Rectal smooth muscle tissue (tissue), 1 donor: ENCODE results near the gene DYSF.

ENCODE experiments used
- H3K27ac ChIP-seq: one replicate; pipeline ENCODE4 v1.7.0; 2013; ENCODE audit warnings: low read depth, low read length, inconsistent platforms
- H3K27me3 ChIP-seq: one replicate; pipeline ENCODE4 v1.7.0; 2013; ENCODE audit warnings: low read length; ENCODE audit not compliant: control insufficient read depth, insufficient read depth
- H3K36me3 ChIP-seq: one replicate; pipeline ENCODE4 v1.7.0; 2013; ENCODE audit warnings: low read length; ENCODE audit not compliant: control insufficient read depth, insufficient read depth
- H3K4me1 ChIP-seq: one replicate; pipeline ENCODE4 v1.7.0; 2013; ENCODE audit warnings: low read length; ENCODE audit not compliant: control insufficient read depth, insufficient read depth
- H3K4me3 ChIP-seq: one replicate; pipeline ENCODE4 v1.7.0; 2013; ENCODE audit warnings: low read length
- H3K9ac ChIP-seq: one replicate; pipeline ENCODE4 v1.7.0; 2013; ENCODE audit warnings: low read length

The DYSF gene

DNA sequence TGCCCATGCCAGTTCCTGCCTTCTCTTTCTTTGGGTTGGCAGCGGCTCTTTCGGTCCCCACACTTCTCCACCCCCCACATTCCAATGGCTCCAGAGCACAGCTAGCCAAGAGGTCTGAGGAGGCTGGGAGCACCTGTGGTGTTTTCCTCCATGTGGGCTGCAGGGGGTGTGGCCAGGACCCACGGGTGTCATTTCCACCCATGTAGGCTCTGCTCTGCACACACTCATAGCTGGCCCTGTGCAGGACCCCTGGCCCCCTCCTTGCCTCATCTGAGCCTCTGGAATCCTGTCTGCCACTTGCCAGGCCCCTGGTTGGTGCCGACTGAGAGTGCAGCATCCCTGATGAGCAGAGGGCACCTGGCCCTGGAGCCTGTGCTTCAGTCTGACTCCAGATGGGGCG is 46.3 kb downstream of the DYSF start:
- no peak overlapping the region for H3K4me3 ChIP-seq
- no peaks in the 10 kb centered on the region for H3K4me1 ChIP-seq
- no peaks in the 10 kb centered on the region for H3K27me3 ChIP-seq
- H3K36me3 ChIP-seq = no peaks in the 10 kb centered on the region
- no peak overlapping the region for H3K9ac ChIP-seq
- H3K27ac ChIP-seq = no peak overlapping the region

DNA sequence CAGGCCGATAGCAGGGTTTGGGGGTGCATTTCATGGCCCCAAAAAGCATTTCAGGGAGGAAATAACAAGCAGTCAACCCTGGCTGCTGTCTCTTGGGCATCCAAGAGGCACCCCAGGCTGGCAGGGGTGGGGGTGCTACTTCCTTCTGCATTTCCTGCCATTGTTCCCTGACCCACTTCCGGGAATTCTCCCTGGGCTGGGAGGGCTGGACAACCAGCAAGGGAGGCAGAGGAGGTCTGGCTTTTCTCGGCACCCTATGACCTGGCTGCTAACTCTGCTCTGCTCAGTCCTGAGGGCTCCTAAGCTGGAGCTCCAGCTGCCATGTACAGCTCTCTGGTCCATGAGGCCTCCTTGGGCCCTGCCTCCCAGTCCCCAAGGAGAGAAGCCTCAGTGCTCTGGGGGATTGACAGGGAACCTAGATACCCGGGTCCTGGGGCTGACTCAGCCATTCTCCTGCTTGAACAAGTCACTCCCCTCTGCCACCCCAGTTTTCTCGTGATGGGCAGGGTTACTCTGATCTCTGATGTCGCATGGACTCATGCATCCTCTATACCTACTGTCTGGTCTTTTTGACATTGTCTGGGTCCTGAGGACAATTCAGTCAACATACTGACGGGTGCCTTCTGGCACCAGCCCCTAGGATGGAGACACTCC is 47.2 kb downstream of the DYSF start:
- Histone ChIP-seq H3K36me3 (no peaks in the 10 kb centered on the region), H3K27ac (no peak overlapping the region), H3K4me1 (no peaks in the 10 kb centered on the region), H3K27me3 (no peaks in the 10 kb centered on the region), H3K9ac (no peak overlapping the region), H3K4me3 (no peak overlapping the region)

DNA sequence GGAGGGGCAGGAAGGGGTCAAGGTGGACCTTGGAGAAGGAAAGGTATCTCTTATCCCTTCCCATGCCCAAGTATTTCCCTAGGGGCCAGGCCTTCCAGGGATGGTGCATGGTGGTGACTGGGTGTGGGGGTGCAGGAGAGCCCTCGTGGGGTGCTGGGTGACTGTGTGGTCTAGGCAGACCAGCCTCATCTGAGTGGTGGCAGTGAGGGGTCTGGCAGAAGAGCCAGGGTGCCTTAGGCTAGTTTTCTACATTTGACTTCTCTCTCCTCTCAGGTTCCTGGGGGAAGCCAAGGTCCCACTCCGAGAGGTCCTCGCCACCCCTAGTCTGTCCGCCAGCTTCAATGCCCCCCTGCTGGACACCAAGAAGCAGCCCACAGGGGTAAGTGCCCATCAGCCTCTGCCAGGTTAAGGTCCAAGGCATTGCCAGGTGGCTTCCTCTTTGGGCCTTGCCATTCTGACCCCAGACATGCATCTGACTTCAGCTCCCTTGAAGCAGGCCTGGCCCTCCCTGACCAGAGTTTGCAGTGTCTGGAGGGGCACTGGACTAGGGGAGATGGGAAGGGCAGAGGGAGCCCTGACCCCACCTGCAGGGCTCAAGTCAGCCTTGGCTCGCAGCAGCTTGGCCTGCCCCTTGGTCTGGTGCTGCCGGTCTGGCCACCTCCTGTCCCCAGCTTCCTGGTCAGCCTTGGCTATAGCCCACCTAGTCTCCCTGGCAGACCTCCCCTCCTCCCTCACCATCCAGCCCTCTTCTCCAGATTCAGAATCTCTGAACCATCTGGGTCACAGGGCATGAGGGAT is 49.8 kb downstream of the DYSF start:
- Histone ChIP-seq H3K27ac (no peak overlapping the region), H3K4me3 (no peak overlapping the region), H3K27me3 (no peaks in the 10 kb centered on the region), H3K4me1 (no peaks in the 10 kb centered on the region), H3K36me3 (no peaks in the 10 kb centered on the region), H3K9ac (no peak overlapping the region)

DNA sequence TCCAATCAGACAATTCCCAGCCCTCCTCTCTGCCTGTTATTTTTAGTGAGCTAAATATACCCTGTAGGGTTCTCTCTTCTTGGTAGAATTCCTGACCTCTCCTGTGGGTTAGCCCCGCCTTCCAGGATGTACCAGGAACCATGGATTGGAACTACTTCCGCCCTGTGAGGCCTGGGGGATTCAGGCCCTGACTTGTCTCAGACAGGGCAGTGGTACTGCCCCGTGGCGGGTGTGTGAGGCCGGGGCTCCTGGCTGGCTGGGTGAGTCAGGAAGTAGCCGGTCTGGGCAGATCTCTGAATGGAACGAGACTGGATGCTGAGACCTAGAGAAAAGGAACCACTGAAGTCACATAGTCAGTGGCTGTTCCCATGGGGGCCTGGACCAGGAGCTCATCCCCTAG is 50.5 kb downstream of the DYSF start:
- no peak overlapping the region for H3K27ac ChIP-seq
- no peaks in the 10 kb centered on the region for H3K4me1 ChIP-seq
- H3K9ac ChIP-seq = no peak overlapping the region
- H3K36me3 ChIP-seq = no peaks in the 10 kb centered on the region
- H3K4me3 ChIP-seq = no peak overlapping the region
- H3K27me3 ChIP-seq = no peaks in the 10 kb centered on the region

DNA sequence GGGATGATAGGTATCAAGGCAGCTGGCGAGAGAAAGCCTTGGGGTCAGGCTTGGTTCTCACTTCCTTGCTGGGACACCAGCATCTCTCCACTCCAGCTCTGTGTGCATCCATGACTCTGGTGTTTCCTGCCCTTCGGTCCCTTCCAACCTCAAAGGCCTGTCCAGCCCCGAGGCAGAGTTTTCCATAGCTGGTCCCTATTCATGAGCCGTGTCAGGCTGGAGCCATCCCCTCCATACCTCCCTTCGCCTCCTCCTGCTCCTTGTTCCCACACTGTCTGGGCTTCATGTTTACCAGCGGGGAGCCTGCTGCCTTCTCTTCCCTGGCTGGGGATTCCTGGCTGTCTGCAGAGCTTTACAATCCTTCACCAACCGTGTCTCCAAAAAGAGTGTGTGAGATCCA is 51.2 kb downstream of the DYSF start:
- no peaks in the 10 kb centered on the region for H3K4me1 ChIP-seq
- no peaks in the 10 kb centered on the region for H3K27me3 ChIP-seq
- H3K27ac ChIP-seq = no peak overlapping the region
- no peak overlapping the region for H3K4me3 ChIP-seq
- H3K36me3 ChIP-seq = no peaks in the 10 kb centered on the region
- no peak overlapping the region for H3K9ac ChIP-seq

DNA sequence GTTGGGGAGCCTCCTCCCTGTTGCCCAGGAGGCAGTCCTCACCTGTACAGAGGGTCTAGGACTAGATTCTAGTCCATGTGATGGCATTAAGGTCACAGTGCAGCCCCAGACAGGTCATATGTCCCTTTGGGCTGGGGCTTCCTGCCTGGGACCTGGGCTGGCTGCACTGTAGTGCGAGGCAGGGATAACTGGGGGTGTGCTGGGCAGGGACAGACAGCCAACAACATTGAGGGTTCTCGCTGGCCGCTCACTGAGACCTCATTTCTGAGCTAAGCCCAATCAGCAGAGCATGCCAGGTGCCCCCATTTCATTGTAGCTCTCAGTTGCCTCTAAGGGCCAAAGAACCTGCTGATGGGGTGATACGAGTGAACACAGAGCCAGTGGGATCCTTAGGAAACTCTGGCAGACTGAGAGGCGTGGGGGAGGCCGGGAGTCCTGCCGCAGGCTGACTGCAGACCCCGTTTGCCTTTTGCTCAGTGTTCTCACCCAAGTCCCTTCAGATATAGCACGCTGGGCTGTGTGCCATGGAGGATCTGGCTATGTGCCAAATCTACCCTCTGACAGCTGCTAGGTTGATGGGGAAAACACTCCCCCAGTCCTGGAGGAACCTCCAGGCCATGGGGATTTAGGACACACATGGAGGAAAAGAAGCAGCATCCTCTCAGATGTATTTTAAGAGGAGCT is 51.9 kb downstream of the DYSF start:
- H3K4me1 ChIP-seq = no peaks in the 10 kb centered on the region
- H3K9ac ChIP-seq = no peak overlapping the region
- H3K27me3 ChIP-seq = no peaks in the 10 kb centered on the region
- H3K36me3 ChIP-seq = no peaks in the 10 kb centered on the region
- no peak overlapping the region for H3K4me3 ChIP-seq
- H3K27ac ChIP-seq = no peak overlapping the region

DNA sequence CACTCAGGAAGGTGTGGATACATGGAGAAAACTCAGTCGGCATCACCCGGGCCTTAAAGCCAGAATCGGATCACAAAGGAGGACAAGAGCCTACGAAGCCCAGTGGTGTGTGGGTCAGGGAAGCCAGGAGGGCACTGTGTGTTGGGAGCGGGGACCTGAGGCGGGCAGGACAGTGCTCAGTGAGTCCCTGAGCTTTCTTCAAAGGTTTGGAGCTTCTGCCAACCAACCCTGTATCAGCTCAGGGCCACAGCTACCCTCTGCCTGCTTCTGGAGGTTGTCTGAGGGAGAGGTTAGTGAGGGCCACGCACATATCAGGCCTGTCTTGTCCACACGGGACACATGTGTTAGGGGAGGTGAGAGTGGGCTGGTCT is 52.4 kb downstream of the DYSF start:
- Histone ChIP-seq H3K36me3 (no peaks in the 10 kb centered on the region), H3K27ac (no peak overlapping the region), H3K4me3 (no peak overlapping the region), H3K4me1 (no peaks in the 10 kb centered on the region), H3K27me3 (no peaks in the 10 kb centered on the region), H3K9ac (no peak overlapping the region)

DNA sequence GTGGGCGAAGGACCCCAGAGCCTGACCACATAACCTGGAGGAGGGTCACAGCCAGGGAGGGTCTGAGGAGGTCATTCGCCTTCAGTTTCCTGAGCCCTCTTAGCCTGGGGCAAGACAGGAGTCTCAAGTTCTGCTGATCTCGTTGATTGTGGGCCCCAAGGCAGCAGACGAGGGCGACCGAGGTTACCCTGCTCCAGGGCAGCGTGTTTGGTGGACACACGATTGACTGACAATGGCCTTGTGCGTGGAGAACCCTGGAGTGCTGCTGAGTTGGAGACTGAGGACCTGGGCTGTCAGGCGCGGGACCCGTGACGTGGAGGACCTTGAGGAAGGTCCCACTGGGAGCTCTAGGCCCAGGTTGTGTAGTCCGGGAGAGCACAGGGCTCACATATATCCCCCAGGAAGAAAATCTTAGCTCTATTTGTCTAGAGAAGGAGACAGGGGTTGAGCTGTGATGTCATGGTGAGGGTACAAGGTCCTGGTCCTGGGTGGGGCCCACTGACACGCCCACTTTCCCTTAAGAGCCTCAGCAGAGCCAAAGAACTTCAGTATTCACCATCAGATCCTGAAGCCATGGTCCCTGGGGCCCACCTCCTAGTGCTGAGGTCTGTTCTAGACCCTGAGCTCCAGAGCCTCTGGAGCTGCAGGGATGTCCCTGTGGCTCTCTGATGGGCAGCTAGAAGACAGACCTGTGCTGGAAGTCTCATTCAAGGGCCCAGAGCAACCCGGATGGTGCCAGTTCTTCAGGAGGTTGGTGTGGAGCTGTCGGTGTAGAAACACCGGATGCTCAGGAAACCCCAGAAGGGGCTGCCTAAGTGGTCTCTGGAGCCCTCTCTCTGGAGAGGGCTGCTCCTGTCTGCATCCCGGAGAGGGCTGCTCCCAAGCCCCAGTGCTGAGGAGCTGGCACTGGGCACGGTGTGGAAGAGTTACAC is 53.1 kb downstream of the DYSF start:
- no peaks in the 10 kb centered on the region for H3K36me3 ChIP-seq

DNA sequence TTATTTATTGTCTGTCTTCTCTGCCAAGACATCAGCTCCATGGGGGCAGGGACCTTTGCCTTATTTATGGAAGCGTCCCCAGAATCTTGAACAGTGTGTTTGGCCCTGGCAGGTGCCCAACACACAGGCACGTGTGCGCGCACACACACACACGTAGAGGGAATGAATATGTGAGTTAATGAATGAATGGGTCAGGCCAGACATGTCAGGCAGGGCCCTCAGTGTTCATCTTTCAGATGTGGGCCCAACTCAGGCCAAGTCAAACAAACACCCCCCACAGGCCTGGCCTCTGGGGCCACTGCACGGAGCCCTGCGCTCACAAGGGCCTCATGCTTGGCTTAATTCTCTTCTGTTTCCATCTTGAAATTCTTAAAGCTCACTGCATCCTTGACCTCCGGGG is 54.1 kb downstream of the DYSF start:
- H3K4me3 ChIP-seq = no peak overlapping the region
- no peaks in the 10 kb centered on the region for H3K27me3 ChIP-seq
- no peaks in the 10 kb centered on the region for H3K4me1 ChIP-seq
- no peak overlapping the region for H3K9ac ChIP-seq
- no peaks in the 10 kb centered on the region for H3K36me3 ChIP-seq
- no peak overlapping the region for H3K27ac ChIP-seq

More for the DNA sequence above, 53.1 kb downstream of the DYSF start:
- Histone ChIP-seq H3K9ac (no peak overlapping the region), H3K4me1 (no peaks in the 10 kb centered on the region), H3K4me3 (no peak overlapping the region), H3K27ac (no peak overlapping the region), H3K27me3 (no peaks in the 10 kb centered on the region)

DNA sequence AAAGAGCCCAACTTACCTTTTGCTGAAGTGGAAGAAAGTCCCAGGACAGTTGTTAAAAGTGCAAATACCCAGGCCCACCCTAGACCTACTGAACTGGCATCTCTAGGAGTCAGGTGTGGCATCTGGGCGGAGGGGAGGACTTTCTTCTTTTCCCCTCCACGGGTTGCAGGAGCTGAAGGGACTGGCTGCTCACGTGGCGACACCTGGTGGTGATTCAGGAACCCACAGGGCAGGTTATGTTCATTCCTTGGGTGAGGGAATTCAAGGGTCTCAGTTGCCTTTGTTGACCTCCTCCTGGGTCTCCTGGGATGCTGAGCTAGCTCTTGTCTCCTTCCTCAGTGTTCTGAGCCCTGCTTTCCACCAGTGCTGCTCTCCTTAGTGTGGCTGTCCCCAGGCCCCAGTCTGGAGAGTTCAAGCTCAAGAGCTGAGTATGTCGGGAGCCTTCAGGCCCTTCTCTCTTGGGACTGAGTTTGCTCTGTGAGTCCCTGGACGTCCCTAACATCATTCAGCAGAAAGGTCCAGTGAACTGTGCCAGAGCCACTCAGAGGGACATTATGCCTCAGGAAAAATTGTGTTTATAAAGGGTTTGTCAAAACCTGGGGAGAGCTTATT is 56.9 kb downstream of the DYSF start:
- no peak overlapping the region for H3K27ac ChIP-seq
- no peaks in the 10 kb centered on the region for H3K36me3 ChIP-seq
- no peaks in the 10 kb centered on the region for H3K27me3 ChIP-seq
- H3K9ac ChIP-seq = no peak overlapping the region
- H3K4me1 ChIP-seq = no peaks in the 10 kb centered on the region
- H3K4me3 ChIP-seq = no peak overlapping the region

DNA sequence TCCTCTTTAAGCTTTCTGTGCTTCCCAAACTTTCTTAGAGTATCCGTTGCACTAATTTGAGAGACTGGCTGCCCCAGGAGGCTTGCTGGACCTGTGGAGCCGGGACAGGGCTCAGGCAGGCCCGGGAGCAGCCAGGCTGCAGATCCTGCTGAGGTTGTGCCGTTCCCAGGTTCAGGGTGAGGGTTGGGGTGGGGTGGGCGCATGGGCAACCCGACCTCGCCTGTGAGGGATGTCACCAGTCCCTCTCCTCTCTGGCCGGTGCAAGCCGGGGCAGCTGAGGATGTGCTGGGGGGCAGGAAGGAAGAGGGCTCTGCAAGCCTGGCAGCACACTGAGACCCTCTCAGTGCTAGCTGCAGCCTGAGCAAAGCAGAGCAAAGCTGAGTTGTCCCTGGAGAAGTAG is 57.6 kb downstream of the DYSF start:
- no peak overlapping the region for H3K4me3 ChIP-seq
- no peak overlapping the region for H3K27ac ChIP-seq
- no peaks in the 10 kb centered on the region for H3K27me3 ChIP-seq
- no peak overlapping the region for H3K9ac ChIP-seq
- H3K4me1 ChIP-seq = no peaks in the 10 kb centered on the region
- H3K36me3 ChIP-seq = no peaks in the 10 kb centered on the region

DNA sequence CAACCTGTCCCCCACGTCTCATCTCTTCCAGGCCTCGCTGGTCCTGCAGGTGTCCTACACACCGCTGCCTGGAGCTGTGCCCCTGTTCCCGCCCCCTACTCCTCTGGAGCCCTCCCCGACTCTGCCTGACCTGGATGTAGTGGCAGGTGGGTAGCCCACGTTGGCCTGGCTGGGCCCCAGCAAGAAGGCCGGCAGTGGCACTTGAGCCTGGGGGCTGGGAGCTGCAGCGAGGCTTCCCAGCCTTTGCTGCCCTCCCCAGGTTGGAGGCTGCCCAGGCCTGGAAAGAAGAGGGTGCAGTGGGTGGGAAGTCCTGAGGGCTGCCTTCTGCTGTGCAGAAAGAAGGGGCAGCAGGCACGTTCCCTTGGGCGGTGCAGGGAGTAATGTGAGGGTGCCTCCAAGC is 58.4 kb downstream of the DYSF start:
- Histone ChIP-seq H3K27me3 (no peaks in the 10 kb centered on the region), H3K4me1 (no peaks in the 10 kb centered on the region), H3K4me3 (no peak overlapping the region), H3K9ac (no peak overlapping the region), H3K36me3 (peaks cover 4% of the 10 kb centered on the region), H3K27ac (no peak overlapping the region)
